ENCODE results near the gene CFL1.
"Not testable (repeated sequence)": the region's sequence is repeated elsewhere in the genome, so short reads cannot be mapped to it uniquely, and the experiment has no call there.

CFL1 gene

DNA sequence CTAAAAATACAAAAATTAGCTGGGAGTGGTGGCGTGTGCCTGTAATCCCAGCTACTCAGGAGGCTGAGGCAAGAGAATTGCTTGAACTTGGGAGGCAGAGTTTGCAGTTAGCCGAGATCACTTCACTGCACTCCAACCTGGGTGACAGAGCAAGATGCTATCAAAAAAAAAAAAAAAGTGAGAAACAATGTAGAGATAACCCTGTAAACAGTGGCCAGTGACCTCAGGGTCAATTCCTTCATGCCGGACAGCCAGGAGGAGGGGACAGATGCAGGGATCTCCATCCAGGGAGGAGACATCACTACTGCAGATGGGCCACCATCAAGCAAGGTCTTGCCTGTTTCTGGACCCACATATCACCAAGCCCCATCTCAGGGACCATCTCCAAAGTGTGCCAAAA lies 10.2 kb downstream of the CFL1 start:
- Histone ChIP-seq H4K20me1 (peaks cover 23 to 50% (median 38%) of the 10 kb centered on the region in 11 experiments), H3K36me3 (peaks cover 18 to 24% (median 19%) of the 10 kb centered on the region in 11 experiments), H3K4me2 (no peak overlapping the region), H3K27ac (no peak overlapping the region), H3K9ac (no peak overlapping the region), H3K27me3 (no peaks in the 10 kb centered on the region), H3K9me3 (replicated peaks in 1 of 11) (peaks cover 0 to 16% (median 0%) of the 10 kb centered on the region in 11 experiments; a peak in 9 of 22 replicates), H3K4me1 (no peaks in the 10 kb centered on the region), H3K4me3 (no peak overlapping the region)
- no peak for TF ChIP-seq Cebpa-rat (IDR thresholded peaks at IDR 0.05)

DNA sequence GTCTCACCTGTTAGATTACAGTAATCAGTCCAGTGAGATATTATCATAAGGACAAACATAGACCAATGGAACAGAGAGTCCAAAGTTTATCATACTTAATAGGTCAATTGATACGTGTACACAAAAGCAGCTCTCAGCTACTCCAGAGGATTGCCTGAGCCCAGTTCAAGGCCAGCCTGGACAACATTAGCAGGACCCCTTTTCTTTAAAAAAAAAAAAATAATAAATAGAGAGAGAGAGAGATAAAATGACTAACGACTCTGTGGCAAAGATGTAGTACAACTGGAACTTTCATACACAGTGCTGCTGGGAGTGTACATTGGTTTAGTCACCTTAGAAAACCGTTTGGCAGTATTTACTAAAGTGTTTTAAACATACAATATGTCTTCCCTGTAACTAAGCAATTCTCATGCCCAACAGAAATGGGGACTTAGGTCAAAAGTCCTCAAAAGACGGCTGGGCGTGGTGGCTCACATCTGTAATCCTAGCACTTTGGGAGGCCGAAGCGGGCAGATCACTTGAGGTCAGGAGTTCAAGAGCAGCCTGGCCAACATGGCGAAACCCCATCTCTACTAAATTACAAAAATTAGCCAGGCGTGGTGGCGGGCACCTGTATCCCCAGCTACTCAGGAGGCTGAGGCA lies 13.6 kb downstream of the CFL1 start:
- Histone ChIP-seq H3K27ac (no peak overlapping the region), H3K9ac (no peak overlapping the region), H3K4me1 (no peaks in the 10 kb centered on the region), H3K9me3 (replicated peaks in 1 of 11) (no peaks in the 10 kb centered on the region), H4K20me1 (peaks cover 0 to 16% (median 4%) of the 10 kb centered on the region in 11 experiments; a peak in 11 of 22 replicates), H3K36me3 (no peaks in the 10 kb centered on the region; a peak in 1 of 22 replicates), H3K4me2 (no peak overlapping the region), H3K27me3 (no peaks in the 10 kb centered on the region), H3K4me3 (no peak overlapping the region)
- TF ChIP-seq Cebpa-rat (IDR thresholded peaks at IDR 0.05) = no peak

DNA sequence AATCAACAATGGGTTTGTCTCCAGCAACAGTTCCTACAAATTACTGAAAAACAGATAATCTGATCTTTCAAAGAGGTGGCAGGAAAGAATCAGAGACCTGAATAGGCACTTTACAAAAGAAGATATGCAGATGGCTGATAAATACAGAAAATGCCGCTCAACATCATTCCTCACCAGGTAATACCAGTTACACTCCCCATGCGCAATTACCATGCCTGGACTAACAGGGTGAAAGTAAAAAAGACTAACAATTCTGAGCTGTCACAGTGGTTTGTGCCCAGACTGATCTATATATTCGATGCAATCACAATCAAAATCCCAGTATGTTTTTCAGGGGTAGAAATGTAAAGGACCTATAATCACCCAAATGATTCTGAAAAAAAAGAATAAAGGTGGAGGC lies 14.2 kb downstream of the CFL1 start:
- no peak for TF ChIP-seq Cebpa-rat (IDR thresholded peaks at IDR 0.05)
- H3K27ac ChIP-seq = no peak overlapping the region
- no peaks in the 10 kb centered on the region for H3K9me3 ChIP-seq (replicated peaks in 1 of 11)
- H4K20me1 ChIP-seq = peaks cover 0 to 11% (median 0%) of the 10 kb centered on the region in 11 experiments; a peak in 6 of 22 replicates
- H3K4me3 ChIP-seq = no peak overlapping the region
- H3K27me3 ChIP-seq = no peaks in the 10 kb centered on the region
- H3K9ac ChIP-seq = no peak overlapping the region
- H3K4me2 ChIP-seq = no peak overlapping the region
- H3K36me3 ChIP-seq = no peaks in the 10 kb centered on the region; a peak in 1 of 22 replicates
- H3K4me1 ChIP-seq = no peaks in the 10 kb centered on the region

DNA sequence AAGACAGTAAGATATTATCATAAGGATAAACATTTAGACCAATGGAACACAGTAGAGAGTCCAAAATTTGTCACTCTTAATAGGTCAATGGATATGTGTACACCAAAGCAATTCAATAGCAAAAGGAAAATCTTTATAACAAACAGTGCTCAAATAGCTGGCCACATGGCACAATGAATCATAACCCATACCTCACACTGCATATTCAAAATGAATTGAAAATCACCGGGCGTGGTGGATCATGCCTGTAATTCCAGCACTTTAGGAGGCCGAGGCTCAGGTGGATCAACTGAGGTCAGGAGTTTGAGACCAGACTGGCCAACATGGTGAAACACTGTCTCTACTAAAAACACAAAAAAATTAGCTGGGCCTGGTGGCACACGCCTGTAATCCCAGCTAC lies 15.8 kb downstream of the CFL1 start:
- H3K9ac ChIP-seq = no peak overlapping the region
- no peak overlapping the region for H3K4me3 ChIP-seq
- peaks cover 0 to 4% (median 0%) of the 10 kb centered on the region in 11 experiments; a peak in 2 of 22 replicates for H3K36me3 ChIP-seq
- H3K9me3 ChIP-seq (replicated peaks in 1 of 11) = peaks cover 0 to 6% (median 4%) of the 10 kb centered on the region in 11 experiments; a peak in 11 of 22 replicates
- no peak overlapping the region for H3K27ac ChIP-seq
- H3K27me3 ChIP-seq = no peaks in the 10 kb centered on the region
- no peaks in the 10 kb centered on the region for H3K4me1 ChIP-seq
- H3K4me2 ChIP-seq = no peak overlapping the region
- H4K20me1 ChIP-seq = no peaks in the 10 kb centered on the region
- no peak for TF ChIP-seq Cebpa-rat (IDR thresholded peaks at IDR 0.05)

DNA sequence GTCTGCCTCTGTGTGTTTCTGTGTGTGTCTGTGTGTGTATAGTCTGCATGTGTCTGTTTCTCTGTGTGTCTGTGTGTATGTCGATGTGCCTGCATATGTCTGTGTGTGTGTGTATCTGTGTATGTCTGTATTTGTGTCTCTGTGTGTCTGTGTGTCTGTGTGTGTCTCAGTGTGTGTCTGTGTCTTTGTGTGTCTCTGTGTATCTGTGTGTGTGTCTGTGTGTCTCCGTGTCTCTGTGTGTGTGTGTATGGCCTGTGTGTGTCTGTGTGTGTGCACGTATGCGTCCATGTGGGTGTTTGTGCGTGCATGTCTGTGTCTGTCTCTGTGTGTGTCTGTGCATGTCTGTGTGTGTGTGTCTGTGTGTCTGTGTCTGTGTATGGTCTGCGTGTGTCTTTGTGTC lies 23.8 kb downstream of the CFL1 start:
- Histone ChIP-seq H3K4me2 (peak overlapping the region; percentile 83 to 99 (median 92)), H3K4me3 (peak overlapping the region; percentile 61 to 81 (median 73)), H3K9ac (peak overlapping the region; percentile 72 to 90 (median 83); a peak in 21 of 22 replicates), H3K36me3 (peaks cover 0 to 18% (median 7%) of the 10 kb centered on the region in 11 experiments; a peak in 7 of 22 replicates), H3K9me3 (replicated peaks in 1 of 11) (peaks cover 0 to 19% (median 14%) of the 10 kb centered on the region in 11 experiments; a peak in 13 of 22 replicates), H3K27ac (peak overlapping the region in 10 of 11 experiments; percentile 85 to 97 (median 88); a peak in 20 of 22 replicates), H4K20me1 (no peaks in the 10 kb centered on the region), H3K27me3 (no peaks in the 10 kb centered on the region), H3K4me1 (peaks cover 21 to 42% (median 34%) of the 10 kb centered on the region in 10 experiments)
- no peak for TF ChIP-seq Cebpa-rat (IDR thresholded peaks at IDR 0.05)

DNA sequence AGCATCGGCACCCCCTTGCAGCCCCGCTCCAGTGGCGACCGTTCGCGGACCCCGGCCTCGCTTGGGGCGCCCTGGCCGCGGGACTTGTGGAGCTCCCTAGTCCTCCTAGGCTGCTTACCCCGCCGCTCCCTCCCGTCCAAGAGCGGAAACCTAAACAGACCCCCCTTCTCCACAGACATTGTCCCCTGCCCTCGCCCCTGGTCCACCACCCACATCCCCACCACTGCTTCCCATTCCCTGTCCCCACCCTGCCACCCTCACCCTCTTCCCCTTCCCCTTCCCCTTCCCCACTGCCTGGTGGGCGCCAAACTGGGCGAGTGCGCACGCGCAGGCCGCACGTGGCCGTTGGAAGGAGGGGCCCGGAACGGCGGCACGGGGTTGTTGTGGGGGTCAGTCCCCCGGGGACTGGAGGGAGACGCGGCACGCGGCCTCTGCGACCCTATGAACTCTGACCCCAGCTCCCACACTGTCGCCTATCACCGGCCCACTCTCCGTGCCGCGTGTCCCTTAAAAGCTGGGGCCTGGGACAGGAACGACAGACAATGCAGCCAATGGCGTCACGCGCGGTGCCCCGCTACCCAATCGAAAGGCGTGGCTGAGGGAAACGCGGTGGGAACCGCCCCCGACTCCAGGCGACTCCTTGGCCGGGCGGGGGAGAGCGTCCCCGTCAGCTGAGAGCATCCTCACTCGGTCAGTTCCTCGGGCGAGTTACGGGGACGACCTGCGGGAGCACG lies 24.5 kb downstream of the CFL1 start, which contains the start of gene SNX32:
SNX32 (plus strand) TSS at position 667 of the 734 bp plus-strand sequence. CDS start 103 bp downstream, outside the sequence.
- Histone ChIP-seq H4K20me1 (no peaks in the 10 kb centered on the region), H3K4me1 (peaks cover 24 to 42% (median 35%) of the 10 kb centered on the region in 10 experiments), H3K9me3 (replicated peaks in 1 of 11) (peaks cover 0 to 19% (median 14%) of the 10 kb centered on the region in 11 experiments; a peak in 13 of 22 replicates), H3K4me2 (peak within 1 kb of the TSS; percentile 83 to 99 (median 92)), H3K27me3 (no peaks in the 10 kb centered on the region), H3K36me3 (peaks cover 0 to 18% (median 7%) of the 10 kb centered on the region in 11 experiments; a peak in 7 of 22 replicates), H3K4me3 (peak within 1 kb of the TSS; percentile 61 to 81 (median 73)), H3K9ac (peak within 1 kb of the TSS; percentile 72 to 90 (median 83)), H3K27ac (peak within 1 kb of the TSS; percentile 57 to 97 (median 88); a peak in 21 of 22 replicates)
- no peak for TF ChIP-seq Cebpa-rat (IDR thresholded peaks at IDR 0.05)

DNA sequence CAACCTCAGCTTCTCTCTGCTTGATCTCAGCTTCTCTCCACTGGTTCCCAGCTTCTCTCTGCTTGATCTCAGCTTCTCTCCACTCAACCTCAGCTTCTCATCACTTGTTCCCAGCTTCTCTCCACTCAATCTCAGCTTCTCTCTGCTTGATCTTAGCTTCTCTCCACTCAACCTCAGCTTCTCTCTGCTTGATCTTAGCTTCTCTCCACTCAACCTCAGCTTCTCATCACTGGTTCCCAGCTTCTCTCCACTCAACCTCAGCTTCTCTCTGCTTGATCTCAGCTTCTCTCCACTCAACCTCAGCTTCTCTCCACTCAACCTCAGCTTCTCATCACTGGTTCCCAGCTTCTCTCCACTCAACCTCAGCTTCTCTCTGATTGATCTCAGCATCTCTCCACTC lies 25.7 kb downstream of the CFL1 start:
- H3K27me3 ChIP-seq, H4K20me1 ChIP-seq, H3K27ac ChIP-seq, H3K9ac ChIP-seq, H3K4me3 ChIP-seq: not testable (repeated sequence)
- peak overlapping the region; percentile 83 to 99 (median 92); a peak in 19 of 22 replicates for H3K4me2 ChIP-seq
- H3K36me3 ChIP-seq = peaks cover 0 to 15% (median 7%) of the 10 kb centered on the region in 11 experiments; a peak in 7 of 22 replicates
- H3K4me1 ChIP-seq = peaks cover 30 to 43% (median 36%) of the 10 kb centered on the region in 10 experiments
- H3K9me3 ChIP-seq (replicated peaks in 1 of 11) = peaks cover 0 to 15% (median 11%) of the 10 kb centered on the region in 11 experiments; a peak in 13 of 22 replicates

DNA sequence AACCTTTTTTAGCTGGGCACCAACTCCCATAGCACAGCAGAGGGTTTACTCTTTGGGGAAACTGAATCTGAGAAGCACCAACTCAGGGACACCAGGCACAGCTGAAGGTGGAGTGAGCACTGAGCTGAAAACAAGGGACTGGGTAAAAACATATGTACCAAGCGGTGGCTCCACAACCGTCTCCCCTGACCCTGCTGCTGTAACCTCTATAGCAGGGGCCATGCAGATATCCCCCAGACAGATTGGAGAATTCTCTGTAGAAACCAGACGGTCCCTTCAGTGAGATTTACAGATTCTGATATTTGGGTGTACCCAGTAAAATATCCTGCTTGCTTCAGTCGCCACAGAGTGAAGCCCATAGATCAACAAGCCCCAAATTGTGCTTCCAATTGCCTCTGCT lies 28.5 kb downstream of the CFL1 start:
- H3K4me2 ChIP-seq = no peak overlapping the region
- H4K20me1 ChIP-seq = no peaks in the 10 kb centered on the region
- H3K36me3 ChIP-seq = no peaks in the 10 kb centered on the region
- TF ChIP-seq Cebpa-rat (IDR thresholded peaks at IDR 0.05) = no peak
- H3K9me3 ChIP-seq (replicated peaks in 1 of 11) = no peaks in the 10 kb centered on the region
- H3K9ac ChIP-seq = no peak overlapping the region
- peaks cover 21 to 33% (median 28%) of the 10 kb centered on the region in 10 experiments for H3K4me1 ChIP-seq
- H3K27me3 ChIP-seq = no peaks in the 10 kb centered on the region
- H3K4me3 ChIP-seq = no peak overlapping the region
- H3K27ac ChIP-seq = no peak overlapping the region

All from BLaER1 treated with 17β-estradiol and CSF1 and Interleukin-3, amounts not matched to agents 10 nM and 100 nM (cell line).